DND-41 (cell line): ENCODE data around the gene UBE3A.

Experiments used
- EZH2 ChIP-seq: IDR thresholded peaks from 3 replicates; pipeline ENCODE4 v1.6.1; 2012; ENCODE audit warnings: borderline replicate concordance, low read depth, mild to moderate bottlenecking, moderate library complexity, low read length, inconsistent platforms; ENCODE audit not compliant: severe bottlenecking
- TF ChIP-seq, protein P1 (sequence below): IDR thresholded peaks from 2 replicates; pipeline ENCODE4 v1.5.1; 2012; ENCODE audit warnings: borderline replicate concordance, low read length, moderate library complexity, mild to moderate bottlenecking; ENCODE audit not compliant: poor library complexity, severe bottlenecking; ENCODE audit errors: extremely low read depth

DNA sequence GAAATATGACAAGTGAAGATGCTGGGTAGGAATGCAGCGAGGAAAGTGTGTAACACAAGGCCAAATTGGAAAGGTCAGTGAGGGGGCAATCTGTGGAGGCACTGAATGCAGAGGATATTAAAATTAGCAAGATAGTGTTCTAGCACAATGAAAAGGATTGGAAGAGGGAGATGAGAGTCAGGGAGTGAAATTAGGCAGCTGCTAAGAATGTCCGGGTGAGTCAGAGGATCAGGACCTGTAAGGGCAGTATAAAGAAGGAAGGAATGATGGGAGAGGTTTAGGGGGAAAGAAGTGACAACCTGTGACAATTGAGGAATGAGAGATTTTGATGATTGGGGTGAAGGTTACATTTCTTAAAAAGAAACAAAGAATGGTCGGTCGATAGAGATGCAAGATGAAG, 103.5 kb downstream of the UBE3A start:
- TF ChIP-seq, protein P1, sequence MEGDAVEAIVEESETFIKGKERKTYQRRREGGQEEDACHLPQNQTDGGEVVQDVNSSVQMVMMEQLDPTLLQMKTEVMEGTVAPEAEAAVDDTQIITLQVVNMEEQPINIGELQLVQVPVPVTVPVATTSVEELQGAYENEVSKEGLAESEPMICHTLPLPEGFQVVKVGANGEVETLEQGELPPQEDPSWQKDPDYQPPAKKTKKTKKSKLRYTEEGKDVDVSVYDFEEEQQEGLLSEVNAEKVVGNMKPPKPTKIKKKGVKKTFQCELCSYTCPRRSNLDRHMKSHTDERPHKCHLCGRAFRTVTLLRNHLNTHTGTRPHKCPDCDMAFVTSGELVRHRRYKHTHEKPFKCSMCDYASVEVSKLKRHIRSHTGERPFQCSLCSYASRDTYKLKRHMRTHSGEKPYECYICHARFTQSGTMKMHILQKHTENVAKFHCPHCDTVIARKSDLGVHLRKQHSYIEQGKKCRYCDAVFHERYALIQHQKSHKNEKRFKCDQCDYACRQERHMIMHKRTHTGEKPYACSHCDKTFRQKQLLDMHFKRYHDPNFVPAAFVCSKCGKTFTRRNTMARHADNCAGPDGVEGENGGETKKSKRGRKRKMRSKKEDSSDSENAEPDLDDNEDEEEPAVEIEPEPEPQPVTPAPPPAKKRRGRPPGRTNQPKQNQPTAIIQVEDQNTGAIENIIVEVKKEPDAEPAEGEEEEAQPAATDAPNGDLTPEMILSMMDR = no peak
- no peak for TF ChIP-seq EZH2
